Measurements from ENCODE around the gene CLN3.
"Not testable (repeated sequence)": the region's sequence is repeated elsewhere in the genome, so short reads cannot be mapped to it uniquely, and the experiment has no call there.

Gene CLN3

GRCh38 chr16:28494121-28494851 lies 2.4 kb upstream of the CLN3 start, which contains the start of gene APOBR:
TSS of gene APOBR (plus strand) at chr16:28494643. CDS start at chr16:28494682, 39 bp downstream.
- DNase-seq: peak; percentile 82

DNA sequence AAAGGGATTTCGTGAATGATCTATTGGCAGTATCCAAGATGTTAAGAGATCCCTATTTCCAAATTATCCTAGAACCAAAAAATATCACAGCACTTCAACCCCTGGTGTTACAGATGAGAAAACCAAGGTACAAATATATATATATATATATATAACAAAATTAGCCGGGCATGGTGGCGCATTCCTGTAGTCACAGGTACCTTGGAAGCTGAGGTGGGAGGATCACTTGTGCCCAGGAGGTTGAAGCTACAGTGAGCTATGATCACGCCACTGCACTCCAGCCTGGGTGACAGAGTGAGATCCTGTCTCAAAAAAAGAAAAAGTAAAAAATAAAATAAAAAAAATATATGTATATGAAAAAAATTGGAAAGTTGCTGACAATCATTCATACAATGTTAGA lies 637 bp upstream of the CLN3 start:
- no peak for DNase-seq

- DNase-seq: no peak
Observed at GRCh38 chr16:28491230-28491969, 474 bp downstream of the CLN3 start.

GRCh38 chr16:28486266-28486665 lies 5.6 kb downstream of the CLN3 start:
- DNase-seq: no peak

DNA sequence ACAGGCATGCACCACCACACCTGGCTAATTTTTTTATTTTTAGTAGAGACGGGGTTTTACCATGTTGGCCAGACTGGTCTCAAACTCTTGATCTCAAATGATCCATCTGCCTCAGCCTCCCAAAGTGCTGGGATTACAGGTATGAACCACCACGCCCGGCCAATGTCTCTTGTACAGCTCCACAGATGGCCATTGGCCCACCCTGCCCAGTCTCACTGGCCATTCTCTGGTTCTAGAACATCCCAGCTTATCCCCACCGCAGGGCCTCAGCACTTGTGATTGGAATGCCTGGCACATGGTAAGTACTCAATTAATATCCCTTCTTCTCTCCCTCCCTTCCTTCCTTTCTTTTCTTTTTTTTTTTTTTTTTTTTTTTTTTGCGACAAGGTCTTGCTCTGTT lies 8.5 kb downstream of the CLN3 start:
- DNase-seq: not testable (repeated sequence)

- DNase-seq: no peak
Observed at GRCh38 chr16:28482026-28482425, 9.8 kb downstream of the CLN3 start.

DNA sequence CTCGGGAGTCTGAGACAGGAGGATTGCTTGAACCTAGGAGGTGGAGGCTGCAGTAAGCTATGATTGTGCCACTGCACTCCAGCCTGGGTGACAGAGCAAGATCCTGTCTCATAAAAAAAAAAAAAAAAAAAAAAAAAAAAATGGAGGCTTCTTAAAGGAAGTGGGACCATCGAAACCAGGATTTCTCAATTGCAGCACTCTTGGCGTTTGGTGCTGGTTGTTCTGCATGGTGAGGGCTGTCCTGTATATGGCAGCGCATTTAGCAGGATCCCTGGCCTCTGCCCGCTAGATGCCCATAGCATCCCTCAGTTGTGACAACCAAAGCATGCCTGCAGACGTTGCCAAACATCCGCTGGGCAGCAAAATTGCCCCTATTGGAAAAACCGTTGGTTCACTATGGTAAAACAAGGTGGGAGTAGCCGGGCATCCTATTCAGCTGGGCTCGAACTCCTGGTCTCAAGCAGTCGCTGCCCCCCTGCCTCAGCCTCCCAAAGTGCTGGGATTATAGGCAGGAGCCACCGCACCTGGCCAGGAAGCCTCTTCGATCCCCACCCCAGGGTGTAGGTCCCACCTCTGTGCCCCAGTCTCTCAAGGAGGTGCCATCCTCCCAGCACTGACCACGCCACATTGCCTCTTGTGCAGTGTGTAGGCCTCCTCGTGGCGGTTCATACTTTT lies 13.2 kb downstream of the CLN3 start:
- DNase-seq: no peak

DNA sequence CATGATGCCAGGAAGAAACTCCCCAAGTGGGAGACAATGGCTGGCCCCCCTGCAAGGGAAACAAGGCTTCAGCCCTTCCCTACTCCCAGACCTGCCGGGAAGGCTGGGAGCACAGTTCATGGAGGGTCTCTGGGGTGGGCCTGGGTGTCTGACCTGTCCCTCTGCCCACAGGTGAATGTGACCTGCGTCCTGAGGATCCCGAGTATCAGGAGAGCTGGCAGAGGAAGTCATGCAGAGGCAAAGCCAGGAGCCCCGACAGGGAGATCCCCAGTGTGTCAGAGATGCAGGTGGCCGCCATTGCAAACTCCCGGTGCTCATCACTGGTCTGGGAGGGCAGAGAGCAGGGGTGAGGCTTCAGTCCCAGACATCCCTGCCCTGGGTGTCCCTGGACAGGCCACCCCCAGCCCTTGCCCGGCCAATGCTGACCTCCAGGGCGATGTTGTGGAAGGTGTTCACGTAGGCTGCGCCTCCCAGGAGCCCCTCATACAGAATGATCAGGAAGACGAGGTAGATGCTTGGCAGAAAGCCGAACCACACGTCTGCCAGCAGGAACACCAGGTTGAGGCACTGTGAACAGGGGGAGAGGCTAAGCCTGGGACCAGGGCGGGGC lies 14.5 kb downstream of the CLN3 start:
- peak; percentile 5 for DNase-seq

- no peak for DNase-seq
Observed at GRCh38 chr16:28475221-28475620, 16.7 kb downstream of the CLN3 start.

- no peak for DNase-seq
Observed at GRCh38 chr16:28473714-28474265, 18.1 kb downstream of the CLN3 start.

DNA sequence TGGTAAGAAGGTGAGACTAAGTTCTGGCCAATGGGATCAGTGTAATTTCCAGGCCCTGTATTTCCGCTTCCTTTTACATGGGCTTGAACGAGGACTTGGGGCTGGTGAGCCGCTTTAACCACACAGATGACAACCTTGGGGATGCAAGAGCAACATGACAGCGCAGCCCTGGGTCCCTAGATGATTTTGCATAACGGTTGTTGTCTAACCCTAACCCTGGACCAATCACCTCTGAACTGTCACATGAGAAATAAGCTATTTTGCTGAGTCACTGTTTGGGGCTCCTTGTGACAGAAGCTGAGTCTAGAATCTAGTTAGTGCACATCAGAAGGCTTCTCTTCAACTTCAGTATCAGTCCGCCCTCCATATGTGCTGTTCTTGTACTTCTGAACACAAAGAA lies 44.8 kb downstream of the CLN3 start:
- not testable (repeated sequence) for DNase-seq

DNA sequence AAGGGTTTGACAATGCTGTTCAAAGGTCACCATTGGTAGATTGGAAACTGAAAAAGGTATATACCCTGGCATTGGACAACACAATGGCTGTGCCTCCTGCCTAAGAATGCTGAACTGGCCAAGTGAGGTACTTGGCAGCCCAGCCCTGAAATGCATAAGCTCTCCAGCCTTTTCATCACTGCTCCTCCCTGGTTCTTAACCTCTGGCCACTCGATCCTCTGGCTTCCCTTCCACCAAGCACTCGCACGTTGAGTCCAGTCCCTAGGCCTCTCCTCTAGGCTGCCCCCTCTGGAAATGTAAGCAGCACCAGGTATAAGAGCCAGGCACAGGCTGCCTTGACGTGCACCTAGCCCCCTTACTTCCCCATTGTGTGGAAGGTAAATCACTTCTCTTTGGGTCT lies 45.5 kb downstream of the CLN3 start:
- DNase-seq: not testable (repeated sequence)

DNA sequence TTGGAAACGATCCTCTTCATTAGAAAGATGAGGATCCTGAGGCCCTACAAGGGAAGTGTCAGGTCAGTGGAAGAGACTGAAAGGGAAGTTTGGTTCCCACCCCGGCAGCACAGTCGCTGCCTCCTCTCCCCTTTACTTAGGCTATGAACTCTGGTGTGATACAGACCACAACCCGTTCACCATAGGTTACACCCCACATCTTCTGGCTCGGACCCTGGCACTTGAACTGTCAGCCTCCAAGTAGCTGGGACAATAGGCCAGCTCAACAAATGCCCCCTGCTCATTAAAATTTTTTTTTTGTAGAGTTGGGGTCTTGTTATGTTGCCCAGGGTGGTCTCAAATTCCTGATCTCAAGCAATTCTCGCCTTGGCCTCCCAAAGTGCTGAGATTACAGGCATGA lies 47.9 kb downstream of the CLN3 start:
- not testable (repeated sequence) for DNase-seq

GRCh38 chr16:28438899-28439298 lies 53.0 kb downstream of the CLN3 start:
- DNase-seq: not testable (repeated sequence)

- not testable (repeated sequence) for DNase-seq
Observed at GRCh38 chr16:28435340-28435739, 56.5 kb downstream of the CLN3 start.
